Stimulated activated CD4-positive, alpha-beta T cell treated with anti-CD3 and anti-CD28 coated beads, Interleukin-1b, Interleukin-23, amount 100 ng/mL, for 48 hours (primary cell): ENCODE data around the gene SPTB.

Experiments used
- DNase-seq: peaks from one replicate; pipeline ENCODE4 v3.0.0-alpha.2; 2020

SPTB gene

GRCh38 chr14:64880221-64881121, 764 bp upstream of the SPTB start:
- DNase-seq, result peak; percentile 41

- DNase-seq, result no peak
Observed at GRCh38 chr14:64878837-64879634, 671 bp downstream of the SPTB start.

GRCh38 chr14:64877846-64878245, 1.9 kb downstream of the SPTB start:
- no peak for DNase-seq

- no peak for DNase-seq
Observed at GRCh38 chr14:64875350-64875749, 4.4 kb downstream of the SPTB start.

- DNase-seq, result no peak
Observed at GRCh38 chr14:64873506-64874219, 6.0 kb downstream of the SPTB start.

- no peak for DNase-seq
Observed at GRCh38 chr14:64871344-64871743, 8.4 kb downstream of the SPTB start.

GRCh38 chr14:64870160-64870559, 9.5 kb downstream of the SPTB start:
- DNase-seq, result no peak

- no peak for DNase-seq
Observed at GRCh38 chr14:64868841-64869240, 10.9 kb downstream of the SPTB start.

GRCh38 chr14:64868379-64868778, 11.3 kb downstream of the SPTB start:
- no peak for DNase-seq

GRCh38 chr14:64867182-64867581, 12.5 kb downstream of the SPTB start:
- DNase-seq, result no peak

- no peak for DNase-seq
Observed at GRCh38 chr14:64865992-64866391, 13.7 kb downstream of the SPTB start.

- no peak for DNase-seq
Observed at GRCh38 chr14:64865109-64865508, 14.6 kb downstream of the SPTB start.

GRCh38 chr14:64864258-64864657, 15.4 kb downstream of the SPTB start:
- no peak for DNase-seq

GRCh38 chr14:64861916-64862315, 17.8 kb downstream of the SPTB start:
- no peak for DNase-seq

- DNase-seq, result no peak
Observed at GRCh38 chr14:64860039-64860438, 19.7 kb downstream of the SPTB start.

GRCh38 chr14:64857979-64858744, 21.5 kb downstream of the SPTB start:
- no peak for DNase-seq

- no peak for DNase-seq
Observed at GRCh38 chr14:64856529-64857445, 22.9 kb downstream of the SPTB start.

GRCh38 chr14:64855721-64856528, 23.8 kb downstream of the SPTB start:
- DNase-seq, result no peak

GRCh38 chr14:64850369-64851137, 29.2 kb downstream of the SPTB start:
- DNase-seq, result no peak

GRCh38 chr14:64849940-64850339, 29.8 kb downstream of the SPTB start:
- DNase-seq, result no peak
